Neural cell (in vitro differentiated cells): ENCODE data around the gene LILRB2. TPM values are rescaled to one million over a fixed set of nuclear protein-coding genes. Genes with fewer than 3 reads are reported as not detected.

Experiments used
- H2AFZ ChIP-seq: fragments of 200-600, 300-800 bp; sonication (generic), shearing (Covaris generic); 2 replicates; pipeline ENCODE4 v1.6.0; 2014; ENCODE audit warnings: low read depth, mild to moderate bottlenecking, antibody characterized with exemption, low read length, moderate library complexity
- H3F3A ChIP-seq: fragments of 200-600 bp; shearing (Covaris generic); 2 replicates; pipeline ENCODE4 v1.6.1; 2016; ENCODE audit warnings: mild to moderate bottlenecking, moderate library complexity, mixed read lengths, antibody characterized with exemption, low read length; ENCODE audit not compliant: insufficient read depth, poor library complexity, severe bottlenecking
- H3K27ac ChIP-seq: fragments of 200-600, 300-800 bp; sonication (generic), shearing (Covaris generic); 2 replicates; pipeline ENCODE4 v1.5.1; 2014; ENCODE audit warnings: mild to moderate bottlenecking, low read length, moderate library complexity
- H3K27me3 ChIP-seq: fragments of 300-800, 200-600 bp; sonication (generic), shearing (Covaris generic); 2 replicates; pipeline ENCODE4 v1.6.0; 2014; ENCODE audit warnings: mild to moderate bottlenecking, low read depth, low read length, moderate library complexity; ENCODE audit not compliant: insufficient read depth
- H3K36me3 ChIP-seq: fragments of 300-800, 200-600 bp; sonication (generic), shearing (Covaris generic); 2 replicates; pipeline ENCODE4 v1.5.1; 2014; ENCODE audit warnings: mild to moderate bottlenecking, antibody characterized with exemption, low read length, moderate library complexity; ENCODE audit not compliant: insufficient read depth
- H3K4me2 ChIP-seq: fragments of 300-800, 200-600 bp; sonication (generic), shearing (Covaris generic); 2 replicates; pipeline ENCODE4 v1.6.0; 2014; ENCODE audit warnings: mild to moderate bottlenecking, low read length
- H3K4me3 ChIP-seq: fragments of 300-800, 200-600 bp; sonication (generic), shearing (Covaris generic); 2 replicates; pipeline ENCODE4 v1.5.1; 2014; ENCODE audit warnings: mild to moderate bottlenecking, low read length, moderate library complexity
- H3K79me2 ChIP-seq: fragments of 200-600 bp; shearing (Covaris generic); replicated peaks from 2 replicates; pipeline ENCODE4 v1.6.0; 2014; ENCODE audit warnings: mild to moderate bottlenecking, low read length, moderate library complexity; ENCODE audit not compliant: insufficient read depth
- H3K9ac ChIP-seq: fragments of 300-800, 200-600 bp; sonication (generic), shearing (Covaris generic); 2 replicates; pipeline ENCODE4 v1.6.1; 2016; ENCODE audit warnings: mild to moderate bottlenecking, low read length, mixed read lengths
- H3K9me2 ChIP-seq: fragments of 200-600 bp; shearing (Covaris generic); 2 replicates; pipeline ENCODE4 v1.6.1; 2016; ENCODE audit warnings: mild to moderate bottlenecking, low read length, mixed read lengths; ENCODE audit not compliant: insufficient read depth
- H3K9me3 ChIP-seq: fragments of 200-600, 300-800 bp; sonication (generic), shearing (Covaris generic); 2 replicates; pipeline ENCODE4 v1.6.1; 2016; ENCODE audit warnings: mild to moderate bottlenecking, mixed run types, low read length, moderate library complexity, mixed read lengths
- H4K20me1 ChIP-seq: fragments of 200-600 bp; shearing (Covaris generic); 2 replicates; pipeline ENCODE4 v1.6.1; 2016; ENCODE audit warnings: mild to moderate bottlenecking, mixed run types; ENCODE audit not compliant: insufficient read depth
- EP300 ChIP-seq: fragments of 450-650 bp; conservative IDR thresholded peaks from 2 replicates; pipeline ENCODE4 v1.6.1; 2014; ENCODE audit warnings: antibody characterized with exemption, mild to moderate bottlenecking, moderate library complexity; ENCODE audit not compliant: poor library complexity, severe bottlenecking
- EZH2 ChIP-seq: fragments of 200-600, 300-800 bp; shearing (Covaris generic), sonication (generic); IDR thresholded peaks from 2 replicates; pipeline ENCODE4 v1.6.1; 2014; ENCODE audit warnings: antibody characterized with exemption, low read length, borderline replicate concordance, mild to moderate bottlenecking; ENCODE audit not compliant: insufficient read depth, poor library complexity, severe bottlenecking
- MXI1 ChIP-seq: fragments of 450-650 bp; conservative IDR thresholded peaks from 2 replicates; pipeline ENCODE4 v1.6.1; 2014; ENCODE audit warnings: antibody characterized with exemption, mild to moderate bottlenecking; ENCODE audit not compliant: poor library complexity, severe bottlenecking
- POLR2AphosphoS5 ChIP-seq: IDR thresholded peaks from 2 replicates; pipeline ENCODE4 v1.6.1; 2012
- RAD21 ChIP-seq: fragments of 450-650 bp; conservative IDR thresholded peaks from 2 replicates; pipeline ENCODE4 v1.6.1; 2014; ENCODE audit warnings: antibody characterized with exemption, mild to moderate bottlenecking, moderate library complexity
- SMC3 ChIP-seq: fragments of 450-650 bp; conservative IDR thresholded peaks from 2 replicates; pipeline ENCODE4 v1.6.1; 2014; ENCODE audit warnings: antibody characterized with exemption, mild to moderate bottlenecking, moderate library complexity; ENCODE audit not compliant: poor library complexity
- TAF1 ChIP-seq: IDR thresholded peaks from 2 replicates; pipeline ENCODE4 v1.6.1; 2012; ENCODE audit warnings: low read depth
- polyA plus RNA-seq: library from polyadenylated mRNA; depleted of rRNA; stranded (reverse); fragments of >200 nt; gene quantifications from 2 replicates; pipeline ENCODE4 v1.2.3, GENCODE V29; 2014
- TF ChIP-seq, protein P1 (sequence below): fragments of 450-650 bp; IDR thresholded peaks from 2 replicates; pipeline ENCODE4 v1.5.1; 2014; ENCODE audit warnings: antibody characterized with exemption, mild to moderate bottlenecking, moderate library complexity; ENCODE audit not compliant: poor library complexity, severe bottlenecking
- TF ChIP-seq, protein P2 (sequence below): IDR thresholded peaks from 2 replicates; pipeline ENCODE4 v1.6.1; 2012; ENCODE audit warnings: borderline replicate concordance

LILRB2 gene
- polyA plus RNA-seq, 1 donor from 2014 or later: not detected

DNA sequence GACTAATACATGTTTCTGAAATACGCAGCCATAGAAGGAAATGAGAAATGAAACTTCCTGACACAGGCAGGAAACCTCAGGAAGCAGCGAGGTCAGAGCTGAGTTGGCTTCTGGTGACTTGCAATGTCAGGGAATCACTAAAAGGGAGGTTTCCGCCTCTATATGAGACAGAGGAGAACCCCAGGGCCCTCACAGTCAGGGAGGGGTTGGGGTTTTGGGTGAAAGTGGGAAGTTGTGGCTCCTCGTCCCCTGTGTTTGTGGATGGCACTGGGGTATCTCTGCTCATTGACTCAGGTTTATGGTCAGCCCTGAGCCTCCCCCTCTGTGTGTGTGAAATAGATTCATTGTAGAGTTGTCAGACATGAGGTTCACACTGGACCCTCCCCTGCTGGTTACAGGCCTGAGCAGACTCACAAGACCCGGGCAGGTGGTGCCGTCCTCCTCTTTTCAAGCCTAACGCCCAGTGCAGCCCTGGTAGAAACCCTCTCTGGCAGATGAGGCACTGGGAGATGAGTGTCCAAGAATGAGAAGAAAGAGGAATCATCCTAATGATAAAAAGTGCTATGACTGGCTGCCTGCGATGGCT, 32.8 kb downstream of the LILRB2 start:
- Histone ChIP-seq H3K4me3 (no peak overlapping the region), H3K4me2 (no peak overlapping the region), H2AFZ (no peak overlapping the region), H3K27me3 (no peaks in the 10 kb centered on the region), H3K36me3 (no peaks in the 10 kb centered on the region), H3K27ac (no peak overlapping the region), H3K9me2 (no peaks in the 10 kb centered on the region), H3K9me3 (no peaks in the 10 kb centered on the region), H4K20me1 (no peaks in the 10 kb centered on the region), H3F3A (no peaks in the 10 kb centered on the region), H3K79me2 (no peaks in the 10 kb centered on the region), H3K9ac (no peak overlapping the region)
- no peak for TF ChIP-seq MXI1
- TF ChIP-seq, protein P1, sequence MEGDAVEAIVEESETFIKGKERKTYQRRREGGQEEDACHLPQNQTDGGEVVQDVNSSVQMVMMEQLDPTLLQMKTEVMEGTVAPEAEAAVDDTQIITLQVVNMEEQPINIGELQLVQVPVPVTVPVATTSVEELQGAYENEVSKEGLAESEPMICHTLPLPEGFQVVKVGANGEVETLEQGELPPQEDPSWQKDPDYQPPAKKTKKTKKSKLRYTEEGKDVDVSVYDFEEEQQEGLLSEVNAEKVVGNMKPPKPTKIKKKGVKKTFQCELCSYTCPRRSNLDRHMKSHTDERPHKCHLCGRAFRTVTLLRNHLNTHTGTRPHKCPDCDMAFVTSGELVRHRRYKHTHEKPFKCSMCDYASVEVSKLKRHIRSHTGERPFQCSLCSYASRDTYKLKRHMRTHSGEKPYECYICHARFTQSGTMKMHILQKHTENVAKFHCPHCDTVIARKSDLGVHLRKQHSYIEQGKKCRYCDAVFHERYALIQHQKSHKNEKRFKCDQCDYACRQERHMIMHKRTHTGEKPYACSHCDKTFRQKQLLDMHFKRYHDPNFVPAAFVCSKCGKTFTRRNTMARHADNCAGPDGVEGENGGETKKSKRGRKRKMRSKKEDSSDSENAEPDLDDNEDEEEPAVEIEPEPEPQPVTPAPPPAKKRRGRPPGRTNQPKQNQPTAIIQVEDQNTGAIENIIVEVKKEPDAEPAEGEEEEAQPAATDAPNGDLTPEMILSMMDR: no peak
- TF ChIP-seq POLR2AphosphoS5: no peak
- no peak for TF ChIP-seq TAF1
- no peak for TF ChIP-seq EP300
- no peak for TF ChIP-seq RAD21
- TF ChIP-seq EZH2: no peak
- TF ChIP-seq SMC3: no peak
- TF ChIP-seq, protein P2, sequence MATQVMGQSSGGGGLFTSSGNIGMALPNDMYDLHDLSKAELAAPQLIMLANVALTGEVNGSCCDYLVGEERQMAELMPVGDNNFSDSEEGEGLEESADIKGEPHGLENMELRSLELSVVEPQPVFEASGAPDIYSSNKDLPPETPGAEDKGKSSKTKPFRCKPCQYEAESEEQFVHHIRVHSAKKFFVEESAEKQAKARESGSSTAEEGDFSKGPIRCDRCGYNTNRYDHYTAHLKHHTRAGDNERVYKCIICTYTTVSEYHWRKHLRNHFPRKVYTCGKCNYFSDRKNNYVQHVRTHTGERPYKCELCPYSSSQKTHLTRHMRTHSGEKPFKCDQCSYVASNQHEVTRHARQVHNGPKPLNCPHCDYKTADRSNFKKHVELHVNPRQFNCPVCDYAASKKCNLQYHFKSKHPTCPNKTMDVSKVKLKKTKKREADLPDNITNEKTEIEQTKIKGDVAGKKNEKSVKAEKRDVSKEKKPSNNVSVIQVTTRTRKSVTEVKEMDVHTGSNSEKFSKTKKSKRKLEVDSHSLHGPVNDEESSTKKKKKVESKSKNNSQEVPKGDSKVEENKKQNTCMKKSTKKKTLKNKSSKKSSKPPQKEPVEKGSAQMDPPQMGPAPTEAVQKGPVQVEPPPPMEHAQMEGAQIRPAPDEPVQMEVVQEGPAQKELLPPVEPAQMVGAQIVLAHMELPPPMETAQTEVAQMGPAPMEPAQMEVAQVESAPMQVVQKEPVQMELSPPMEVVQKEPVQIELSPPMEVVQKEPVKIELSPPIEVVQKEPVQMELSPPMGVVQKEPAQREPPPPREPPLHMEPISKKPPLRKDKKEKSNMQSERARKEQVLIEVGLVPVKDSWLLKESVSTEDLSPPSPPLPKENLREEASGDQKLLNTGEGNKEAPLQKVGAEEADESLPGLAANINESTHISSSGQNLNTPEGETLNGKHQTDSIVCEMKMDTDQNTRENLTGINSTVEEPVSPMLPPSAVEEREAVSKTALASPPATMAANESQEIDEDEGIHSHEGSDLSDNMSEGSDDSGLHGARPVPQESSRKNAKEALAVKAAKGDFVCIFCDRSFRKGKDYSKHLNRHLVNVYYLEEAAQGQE: no peak

DNA sequence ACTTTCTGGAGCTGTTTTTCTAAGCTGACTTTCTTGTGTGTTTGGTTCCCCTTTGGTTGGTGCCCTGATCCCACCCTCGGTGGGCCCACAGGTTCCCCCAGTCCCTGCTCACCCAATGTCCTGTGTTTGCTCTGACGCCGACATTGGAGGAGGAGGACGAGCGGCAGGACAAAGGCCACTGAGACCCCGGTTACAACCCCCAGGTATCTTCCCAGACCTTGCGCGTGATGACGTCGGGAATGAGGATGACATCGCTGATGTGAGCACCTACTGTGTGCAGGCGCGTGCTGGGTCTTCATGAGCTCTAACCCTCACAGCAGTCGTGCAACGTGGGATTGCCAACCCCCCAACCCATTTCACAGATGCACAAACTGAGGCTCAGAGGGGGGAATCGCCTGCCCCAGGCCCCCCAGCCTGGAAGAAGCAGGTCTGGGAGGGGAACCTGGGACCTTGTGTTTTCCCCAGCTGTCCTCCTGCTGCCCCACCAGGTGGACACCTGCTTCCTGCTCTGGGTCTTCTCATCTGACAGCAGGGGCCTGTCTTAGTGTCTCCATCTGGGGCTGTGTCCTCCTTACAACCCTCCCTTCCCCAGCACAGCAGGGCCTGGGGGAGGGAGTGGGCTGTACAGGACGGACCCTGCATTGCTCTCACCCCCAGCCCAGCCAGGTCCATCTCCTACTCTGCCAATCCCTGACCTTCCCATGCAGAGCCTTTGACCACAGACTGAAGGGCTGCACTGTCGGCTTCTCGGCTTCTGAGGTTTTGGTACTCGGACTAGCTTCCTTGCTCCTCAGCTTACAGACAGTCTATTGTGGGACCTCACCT, 33.6 kb downstream of the LILRB2 start:
- Histone ChIP-seq H3K36me3 (no peaks in the 10 kb centered on the region), H3K9me3 (no peaks in the 10 kb centered on the region), H3K79me2 (no peaks in the 10 kb centered on the region), H3K27me3 (no peaks in the 10 kb centered on the region), H3K4me2 (no peak overlapping the region), H3K9ac (no peak overlapping the region), H2AFZ (no peak overlapping the region), H3K27ac (no peak overlapping the region), H3F3A (no peaks in the 10 kb centered on the region), H3K4me3 (no peak overlapping the region), H4K20me1 (no peaks in the 10 kb centered on the region), H3K9me2 (no peaks in the 10 kb centered on the region)
- TF ChIP-seq EP300: no peak
- no peak for TF ChIP-seq POLR2AphosphoS5
- TF ChIP-seq, protein P2: no peak
- TF ChIP-seq, protein P1: no peak
- no peak for TF ChIP-seq MXI1
- TF ChIP-seq TAF1: no peak
- no peak for TF ChIP-seq SMC3
- TF ChIP-seq EZH2: no peak
- TF ChIP-seq RAD21: no peak
